ENCODE results near the gene FAM170A.

DNA sequence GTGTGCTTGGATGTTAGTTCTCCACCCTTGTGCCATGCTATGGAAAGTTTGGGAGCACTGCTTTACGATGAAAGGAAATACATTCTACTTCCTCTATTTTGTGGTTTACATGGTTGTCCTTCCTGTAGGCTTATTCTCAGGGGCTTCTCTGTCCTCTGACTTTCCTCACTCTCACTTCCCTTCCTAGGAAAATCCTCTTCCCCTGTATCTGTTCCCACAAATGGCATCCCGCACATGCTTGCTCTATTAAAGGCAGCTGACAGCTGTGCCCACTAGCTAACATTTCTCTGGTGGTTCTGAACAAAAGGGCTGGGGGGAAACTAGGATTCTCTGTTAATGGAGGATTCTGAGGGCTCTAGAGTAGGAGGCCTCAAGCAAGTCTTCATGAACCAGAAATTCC lies 52.4 kb downstream of the FAM170A start:
- TF ChIP-seq, protein P1, sequence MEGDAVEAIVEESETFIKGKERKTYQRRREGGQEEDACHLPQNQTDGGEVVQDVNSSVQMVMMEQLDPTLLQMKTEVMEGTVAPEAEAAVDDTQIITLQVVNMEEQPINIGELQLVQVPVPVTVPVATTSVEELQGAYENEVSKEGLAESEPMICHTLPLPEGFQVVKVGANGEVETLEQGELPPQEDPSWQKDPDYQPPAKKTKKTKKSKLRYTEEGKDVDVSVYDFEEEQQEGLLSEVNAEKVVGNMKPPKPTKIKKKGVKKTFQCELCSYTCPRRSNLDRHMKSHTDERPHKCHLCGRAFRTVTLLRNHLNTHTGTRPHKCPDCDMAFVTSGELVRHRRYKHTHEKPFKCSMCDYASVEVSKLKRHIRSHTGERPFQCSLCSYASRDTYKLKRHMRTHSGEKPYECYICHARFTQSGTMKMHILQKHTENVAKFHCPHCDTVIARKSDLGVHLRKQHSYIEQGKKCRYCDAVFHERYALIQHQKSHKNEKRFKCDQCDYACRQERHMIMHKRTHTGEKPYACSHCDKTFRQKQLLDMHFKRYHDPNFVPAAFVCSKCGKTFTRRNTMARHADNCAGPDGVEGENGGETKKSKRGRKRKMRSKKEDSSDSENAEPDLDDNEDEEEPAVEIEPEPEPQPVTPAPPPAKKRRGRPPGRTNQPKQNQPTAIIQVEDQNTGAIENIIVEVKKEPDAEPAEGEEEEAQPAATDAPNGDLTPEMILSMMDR (IDR thresholded peaks at IDR 0.05), result no peak
- no peak for TF ChIP-seq POLR2A (IDR thresholded peaks at IDR 0.05)

Measured in uterus (tissue), 2 donors.